H1 (cell line): Measurements from ENCODE around the gene SBNO1.

ENCODE experiments used
- ATF2 ChIP-seq: IDR thresholded peaks from 2 replicates; pipeline ENCODE4 v1.6.1; 2012; ENCODE audit warnings: low read length, inconsistent platforms
- ATF3 ChIP-seq: IDR thresholded peaks from 2 replicates; pipeline ENCODE4 v1.6.1; 2011; ENCODE audit warnings: low read depth, mild to moderate bottlenecking, low read length; ENCODE audit not compliant: insufficient read depth
- CEBPB ChIP-seq: IDR thresholded peaks from 2 replicates; pipeline ENCODE4 v1.6.1; 2012; ENCODE audit warnings: low read depth, low read length
- CHD7 ChIP-seq: fragments of 300-600 bp; sonication (generic); IDR thresholded peaks from 2 replicates; pipeline ENCODE4 v1.7.1; 2012; ENCODE audit warnings: low read length, moderate library complexity, mild to moderate bottlenecking, inconsistent platforms; ENCODE audit not compliant: insufficient replicate concordance
- CTCF ChIP-seq, 3 experiments: IDR thresholded peaks; 1 replicate in 2 of 3; 2 replicates in 1 of 3; pipeline versions ENCODE4 v1.5.1 to v1.6.1; 2011; ENCODE audit warnings: low read length in 3 of 3, mild to moderate bottlenecking in 3 of 3, inconsistent platforms in 2 of 3, low read depth in 1 of 3, moderate library complexity in 1 of 3; ENCODE audit not compliant: insufficient read depth in 1 of 3; ENCODE audit errors: control extremely low read depth in 1 of 3
- JUN ChIP-seq: IDR thresholded peaks from 2 replicates; pipeline ENCODE4 v1.6.1; 2011; ENCODE audit warnings: low read depth, mild to moderate bottlenecking, improper control_type of control experiment, low read length
- JUND ChIP-seq: IDR thresholded peaks from 2 replicates; pipeline ENCODE4 v1.6.1; 2011; ENCODE audit warnings: mild to moderate bottlenecking, improper control_type of control experiment, low read length
- MAX ChIP-seq: IDR thresholded peaks from 2 replicates; pipeline ENCODE4 v1.6.1; 2012; ENCODE audit warnings: inconsistent platforms
- POLR2A ChIP-seq, 2 experiments: IDR thresholded peaks; 1 replicate in 1 of 2; 2 replicates in 1 of 2; pipeline ENCODE4 v1.6.1; 2011; ENCODE audit warnings: low read depth in 2 of 2, low read length in 2 of 2, mild to moderate bottlenecking in 2 of 2; ENCODE audit errors: control extremely low read depth in 1 of 2
- POLR2AphosphoS5 ChIP-seq: IDR thresholded peaks from 2 replicates; pipeline ENCODE4 v1.6.1; 2011; ENCODE audit warnings: low read depth, low read length
- RAD21 ChIP-seq, 2 experiments: IDR thresholded peaks in 1 of 2; conservative IDR thresholded peaks in 1 of 2; 2 replicates each; pipeline ENCODE4 v1.6.1; 2011; ENCODE audit warnings: low read depth in 2 of 2, low read length in 2 of 2, improper control_type of control experiment in 1 of 2, inconsistent platforms in 1 of 2, mild to moderate bottlenecking in 1 of 2, moderate library complexity in 1 of 2
- RNF2 ChIP-seq: fragments of 200-900, 300-1000 bp; sonication (generic); IDR thresholded peaks from 2 replicates; pipeline ENCODE4 v1.7.1; 2016; ENCODE audit warnings: borderline replicate concordance, low read depth, mild to moderate bottlenecking, antibody characterized with exemption, low read length; ENCODE audit not compliant: poor library complexity, severe bottlenecking; ENCODE audit errors: missing control alignments
- SP1 ChIP-seq: IDR thresholded peaks from 2 replicates; pipeline ENCODE4 v1.6.1; 2011; ENCODE audit warnings: low read depth, low read length

- TF ChIP-seq CTCF (IDR thresholded peaks at IDR 0.05; ENCODE audit: control extremely low read depth in 1 of 3, insufficient read depth in 1 of 3, low read depth in 1 of 3, low read length in 3 of 3) (peak in 2 of 3 experiments; percentile 54 to 74; a peak in 3 of 4 replicates), JUND (no peak), ATF3 (no peak), JUN (no peak), CEBPB (no peak), POLR2A (IDR thresholded peaks at IDR 0.05; ENCODE audit: control extremely low read depth in 1 of 2, low read depth in 2 of 2, low read length in 2 of 2) (no peak), CHD7 (no peak), RNF2 (no peak), ATF2 (no peak), POLR2AphosphoS5 (no peak), MAX (no peak), RAD21 (IDR thresholded peaks at IDR 0.05 in 1 of 2, conservative IDR thresholded peaks at IDR 0.05 in 1 of 2; ENCODE audit: low read depth in 2 of 2, low read length in 2 of 2) (peak; percentile 48 to 66), SP1 (no peak)
Measured at GRCh38 chr12:123264642-123265041, 100.0 kb downstream of the SBNO1 start.
